Measurements from ENCODE around the gene RHOD. TPM values are rescaled to one million over a fixed set of nuclear protein-coding genes. Genes with fewer than 3 reads are reported as not detected.
A peak's percentile ranks its signal among the peaks of the same experiment; 100 is the strongest.

Gene RHOD, protein sequence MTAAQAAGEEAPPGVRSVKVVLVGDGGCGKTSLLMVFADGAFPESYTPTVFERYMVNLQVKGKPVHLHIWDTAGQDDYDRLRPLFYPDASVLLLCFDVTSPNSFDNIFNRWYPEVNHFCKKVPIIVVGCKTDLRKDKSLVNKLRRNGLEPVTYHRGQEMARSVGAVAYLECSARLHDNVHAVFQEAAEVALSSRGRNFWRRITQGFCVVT
- total RNA-seq: 20.9 TPM
- polyA plus RNA-seq (ENCODE audit: insufficient read depth, low read depth, low replicate concordance): 50.2 TPM
- long read RNA-seq, donor 1, partial matches to known transcripts: 0 of 3 reads
- long read RNA-seq, donor 1, other reads (novel, unspliced or antisense): 0 of 3 reads
- long read RNA-seq, donor 2, transcript RHOD-201 (5 exons, 1,129 nt): major isoform, 9 of 9 reads
- long read RNA-seq, donor 2, partial matches to known transcripts: 0 of 9 reads
- long read RNA-seq, donor 2, other reads (novel, unspliced or antisense): 0 of 9 reads
- long read RNA-seq, donor 3, transcript RHOD-201 (5 exons, 1,129 nt): major isoform, 7 of 7 reads
- long read RNA-seq, donor 3, partial matches to known transcripts: 0 of 7 reads
- long read RNA-seq, donor 3, other reads (novel, unspliced or antisense): 0 of 7 reads
- long read RNA-seq, donor 4, partial matches to known transcripts: 0 of 4 reads
- long read RNA-seq, donor 4, other reads (novel, unspliced or antisense): 0 of 4 reads
- long read RNA-seq, donor 5: 0 reads
- long read RNA-seq, donor 6, transcript RHOD-201 (5 exons, 1,129 nt): major isoform, 9 of 20 reads
- long read RNA-seq, donor 6, partial matches to known transcripts: 11 of 20 reads
- long read RNA-seq, donor 6, other reads (novel, unspliced or antisense): 0 of 20 reads
- long read RNA-seq, donor 7, transcript RHOD-201 (5 exons, 1,129 nt): major isoform, 10 of 21 reads
- long read RNA-seq, donor 7, partial matches to known transcripts: 4 of 21 reads
- long read RNA-seq, donor 7, other reads (novel, unspliced or antisense): 7 of 21 reads
- long read RNA-seq, donor 8, transcript RHOD-201 (5 exons, 1,129 nt): major isoform, 10 of 10 reads
- long read RNA-seq, donor 8, partial matches to known transcripts: 0 of 10 reads
- long read RNA-seq, donor 8, other reads (novel, unspliced or antisense): 0 of 10 reads
- long read RNA-seq, donor 9, partial matches to known transcripts: 0 of 3 reads
- long read RNA-seq, donor 9, other reads (novel, unspliced or antisense): 0 of 3 reads
- long read RNA-seq, donor 10, transcript RHOD-201 (5 exons, 1,129 nt): major isoform, 5 of 5 reads
- long read RNA-seq, donor 10, partial matches to known transcripts: 0 of 5 reads
- long read RNA-seq, donor 10, other reads (novel, unspliced or antisense): 0 of 5 reads

DNA sequence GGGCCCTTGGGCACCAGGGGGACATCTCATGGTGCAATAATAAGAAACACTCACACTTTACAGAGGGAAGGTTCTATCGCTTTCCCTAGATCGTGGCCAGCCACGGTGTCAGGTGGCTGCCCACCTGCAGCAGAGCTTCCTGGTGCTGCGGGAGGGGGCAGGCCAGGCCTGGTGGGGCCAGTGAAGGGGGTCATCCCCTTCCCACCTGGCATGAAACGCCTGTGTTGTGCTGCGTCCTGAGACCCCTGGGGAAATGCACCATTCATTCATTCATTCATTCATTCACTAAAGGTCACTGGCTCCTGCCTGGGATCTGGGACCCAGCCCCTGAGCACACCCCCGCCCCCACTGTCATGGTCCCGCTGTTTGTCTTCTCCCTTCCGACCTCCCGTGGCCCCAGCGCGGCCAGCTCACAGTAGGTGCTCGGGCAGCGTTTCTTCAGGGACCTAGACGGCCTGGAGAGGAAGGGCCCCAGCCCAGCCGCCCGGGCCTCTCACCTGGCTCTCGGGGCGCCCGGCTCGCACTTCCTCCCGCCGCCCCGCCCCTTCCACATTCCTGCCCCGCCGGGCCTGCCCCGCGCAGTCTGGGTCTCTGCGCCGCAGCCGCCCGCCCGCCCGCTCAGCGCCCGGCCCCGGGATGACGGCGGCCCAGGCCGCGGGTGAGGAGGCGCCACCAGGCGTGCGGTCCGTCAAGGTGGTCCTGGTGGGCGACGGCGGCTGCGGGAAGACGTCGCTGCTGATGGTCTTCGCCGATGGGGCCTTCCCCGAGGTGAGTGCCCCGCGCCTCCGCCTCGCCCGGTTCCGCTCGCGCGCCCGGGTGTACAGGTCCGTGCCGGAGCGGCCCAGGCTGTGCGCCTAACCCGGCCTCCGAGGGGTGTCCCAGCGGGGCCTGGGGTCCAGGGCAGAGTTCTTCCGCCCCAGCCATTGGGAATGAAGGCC, at the start of gene RHOD:
Gene RHOD (plus strand): TSS at position 581 of the 938 bp plus-strand sequence. CDS start 56 bp downstream, at position 637.
- DNase-seq (peak; percentile 63 to 87 (median 72)), FAIRE-seq (no peak)
- TF ChIP-seq, protein P1, sequence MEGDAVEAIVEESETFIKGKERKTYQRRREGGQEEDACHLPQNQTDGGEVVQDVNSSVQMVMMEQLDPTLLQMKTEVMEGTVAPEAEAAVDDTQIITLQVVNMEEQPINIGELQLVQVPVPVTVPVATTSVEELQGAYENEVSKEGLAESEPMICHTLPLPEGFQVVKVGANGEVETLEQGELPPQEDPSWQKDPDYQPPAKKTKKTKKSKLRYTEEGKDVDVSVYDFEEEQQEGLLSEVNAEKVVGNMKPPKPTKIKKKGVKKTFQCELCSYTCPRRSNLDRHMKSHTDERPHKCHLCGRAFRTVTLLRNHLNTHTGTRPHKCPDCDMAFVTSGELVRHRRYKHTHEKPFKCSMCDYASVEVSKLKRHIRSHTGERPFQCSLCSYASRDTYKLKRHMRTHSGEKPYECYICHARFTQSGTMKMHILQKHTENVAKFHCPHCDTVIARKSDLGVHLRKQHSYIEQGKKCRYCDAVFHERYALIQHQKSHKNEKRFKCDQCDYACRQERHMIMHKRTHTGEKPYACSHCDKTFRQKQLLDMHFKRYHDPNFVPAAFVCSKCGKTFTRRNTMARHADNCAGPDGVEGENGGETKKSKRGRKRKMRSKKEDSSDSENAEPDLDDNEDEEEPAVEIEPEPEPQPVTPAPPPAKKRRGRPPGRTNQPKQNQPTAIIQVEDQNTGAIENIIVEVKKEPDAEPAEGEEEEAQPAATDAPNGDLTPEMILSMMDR (IDR thresholded peaks at IDR 0.05; ENCODE audit: borderline replicate concordance, extremely low read depth, insufficient read depth): no peak
- peak within 1 kb of the TSS; percentile 27 to 50 for H3K27ac ChIP-seq (ENCODE audit: low read depth in 2 of 2, low read length in 2 of 2)
- no peaks in the 10 kb centered on the region for H3K27me3 ChIP-seq (ENCODE audit: control insufficient read depth, insufficient read depth, low read length)
- H3K9ac ChIP-seq (ENCODE audit: low read length in 3 of 3): peak within 1 kb of the TSS in 2 of 3 donors; percentile 36 to 64
- H3K4me1 ChIP-seq (ENCODE audit: control insufficient read depth in 2 of 3, insufficient read depth in 2 of 3, low read depth in 1 of 3, low read length in 3 of 3): peaks cover 2 to 20% (median 10%) of the 10 kb centered on the region in 3 donors
- peak within 1 kb of the TSS; percentile 24 to 72 (median 58) for H3K4me3 ChIP-seq (ENCODE audit: low read length in 3 of 3)
- H3K36me3 ChIP-seq (ENCODE audit: control insufficient read depth in 2 of 3, insufficient read depth in 3 of 3, low read length in 3 of 3): no peaks in the 10 kb centered on the region
- H3K9me3 ChIP-seq (ENCODE audit: control insufficient read depth in 2 of 3, insufficient read depth in 1 of 3, low read length in 3 of 3): no peaks in the 10 kb centered on the region
- intact Hi-C loops (cut with DNase I): no loop called here

DNA sequence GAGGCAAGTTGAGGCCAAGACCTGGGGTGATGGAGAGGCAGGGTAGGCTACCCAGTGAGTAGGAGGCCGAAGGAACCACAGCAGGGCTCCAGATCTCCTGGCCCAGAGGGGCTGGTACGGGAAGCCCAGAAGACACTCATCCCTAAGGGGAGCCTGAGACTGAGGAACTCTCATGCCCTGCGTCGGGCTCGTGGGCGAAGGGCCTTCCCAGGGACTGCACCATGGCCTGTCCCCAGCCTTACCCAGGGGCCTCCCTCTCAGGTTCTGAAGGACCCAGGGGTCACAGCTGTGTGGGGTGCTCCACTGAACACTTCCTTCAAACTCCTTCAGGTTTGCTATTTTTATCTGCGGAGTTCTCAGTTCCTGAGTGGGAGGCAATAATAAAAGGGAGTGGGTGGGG, 49.5 kb upstream of the RHOD start:
- intact Hi-C loops (cut with DNase I): no loop called here
- no peak overlapping the region for H3K27ac ChIP-seq (ENCODE audit: low read depth in 2 of 2, low read length in 2 of 2)
- H3K9ac ChIP-seq (ENCODE audit: low read length in 3 of 3): no peak overlapping the region
- no peaks in the 10 kb centered on the region for H3K9me3 ChIP-seq (ENCODE audit: control insufficient read depth in 2 of 3, insufficient read depth in 1 of 3, low read length in 3 of 3)
- DNase-seq: no peak
- FAIRE-seq: no peak
- no peaks in the 10 kb centered on the region for H3K4me1 ChIP-seq (ENCODE audit: control insufficient read depth in 2 of 3, insufficient read depth in 2 of 3, low read depth in 1 of 3, low read length in 3 of 3)
- H3K36me3 ChIP-seq (ENCODE audit: control insufficient read depth in 2 of 3, insufficient read depth in 3 of 3, low read length in 3 of 3): no peaks in the 10 kb centered on the region
- no peak overlapping the region for H3K4me3 ChIP-seq (ENCODE audit: low read length in 3 of 3)
- H3K27me3 ChIP-seq (ENCODE audit: control insufficient read depth, insufficient read depth, low read length): no peaks in the 10 kb centered on the region
- TF ChIP-seq, protein P1 (IDR thresholded peaks at IDR 0.05; ENCODE audit: borderline replicate concordance, extremely low read depth, insufficient read depth): no peak
